SIG-M5 treated with dmso at 0.1 percent for 504 hours (cell line): Measurements from ENCODE around the gene PLEKHF1.

Experiments
- DNase-seq: peaks from one replicate; lab custom pipeline; 2025; ENCODE audit not compliant: unreplicated experiment; lab: John Stamatoyannopoulos, UW

The PLEKHF1 gene

DNA sequence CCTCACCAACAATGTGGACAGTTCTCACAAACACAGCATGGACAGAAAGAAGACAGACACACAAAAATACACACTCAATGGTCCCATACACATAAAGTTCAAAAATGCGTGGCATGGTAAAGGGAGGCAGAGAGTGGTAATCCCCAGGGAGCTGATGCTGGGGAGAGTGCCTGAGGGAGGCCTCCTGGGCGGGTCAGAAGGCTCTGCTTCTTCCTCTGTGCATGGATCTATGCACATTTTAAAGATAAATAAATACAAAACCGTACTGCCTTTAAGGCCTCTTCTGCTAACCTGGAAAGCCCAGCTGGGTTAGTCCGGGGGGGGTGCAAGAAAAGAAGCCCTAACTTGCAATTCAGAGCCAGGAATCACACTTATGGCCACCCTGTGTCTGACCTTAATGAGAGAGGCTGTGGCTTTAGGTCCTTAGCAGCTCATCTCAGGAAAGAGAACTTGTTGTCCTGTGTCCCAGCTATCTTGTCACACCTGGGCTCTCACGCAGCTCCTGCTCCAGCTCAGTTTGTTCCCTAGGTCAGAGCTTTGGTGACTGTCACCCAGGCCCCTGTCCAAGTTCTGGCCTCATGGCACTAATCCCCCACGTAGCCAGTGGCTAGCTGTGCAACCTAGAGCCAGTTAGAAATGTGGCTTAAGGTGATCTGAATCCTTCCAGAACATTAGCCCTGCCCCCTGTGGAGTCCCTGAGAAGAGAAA, 30.7 kb upstream of the PLEKHF1 start:
- DNase-seq, result no peak

DNA sequence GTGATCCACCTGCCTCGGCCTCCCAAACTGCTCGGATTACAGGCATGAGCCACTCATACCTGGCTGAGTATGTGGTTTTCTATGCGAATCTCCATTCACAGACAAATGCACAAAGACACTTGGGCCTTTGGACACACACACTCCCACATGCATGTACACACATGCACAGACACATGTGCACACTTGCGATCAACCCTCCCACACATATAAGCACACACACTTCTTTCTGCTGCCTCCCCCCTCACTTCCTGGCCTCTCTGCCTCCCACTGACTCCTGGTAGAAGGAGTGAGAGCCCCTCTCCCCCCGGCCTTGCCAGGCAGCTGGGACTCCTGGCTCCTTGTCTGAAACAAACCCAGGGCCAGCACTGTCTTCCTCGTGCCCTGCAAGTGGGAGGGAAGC, 29.3 kb upstream of the PLEKHF1 start:
- no peak for DNase-seq

DNA sequence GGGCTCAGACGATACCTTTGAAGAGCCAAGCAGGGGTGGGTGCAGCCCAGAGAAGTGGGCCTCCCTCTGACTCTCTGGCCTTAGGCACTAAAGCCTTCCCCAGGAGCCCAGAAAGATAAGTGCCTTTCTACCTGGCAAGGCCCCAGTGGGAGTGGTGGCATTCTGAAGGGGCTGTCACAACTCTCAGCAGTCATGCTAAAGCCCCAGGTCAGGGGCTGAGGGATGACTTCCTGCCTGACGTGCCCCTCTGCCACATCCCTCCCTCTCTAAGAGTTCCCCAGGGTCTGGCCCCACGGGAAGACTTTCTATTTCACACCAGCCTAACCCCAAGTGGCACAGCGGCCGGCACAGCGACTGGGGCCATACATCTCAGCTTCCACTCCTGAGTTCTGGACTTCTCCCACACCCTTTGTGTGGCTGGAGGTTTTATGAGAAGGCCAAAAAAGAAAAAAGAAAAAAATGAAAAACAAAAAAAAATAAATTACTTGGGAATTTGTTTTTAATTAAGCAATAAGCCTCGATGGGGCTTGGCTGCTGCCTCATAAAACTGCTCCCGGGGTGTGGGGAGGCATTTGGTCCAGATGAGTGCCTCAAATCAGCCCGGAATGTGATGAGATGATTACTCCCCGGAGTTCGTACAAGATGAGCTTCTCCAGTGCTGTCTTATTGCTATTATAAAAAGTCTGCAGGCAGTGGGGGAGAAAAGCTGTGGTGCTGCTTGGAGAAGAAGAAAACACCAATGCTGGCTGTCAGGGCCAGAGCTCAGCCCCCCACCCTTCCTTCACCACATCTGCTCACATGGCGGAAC, 28.5 kb upstream of the PLEKHF1 start:
- DNase-seq, result no peak

DNA sequence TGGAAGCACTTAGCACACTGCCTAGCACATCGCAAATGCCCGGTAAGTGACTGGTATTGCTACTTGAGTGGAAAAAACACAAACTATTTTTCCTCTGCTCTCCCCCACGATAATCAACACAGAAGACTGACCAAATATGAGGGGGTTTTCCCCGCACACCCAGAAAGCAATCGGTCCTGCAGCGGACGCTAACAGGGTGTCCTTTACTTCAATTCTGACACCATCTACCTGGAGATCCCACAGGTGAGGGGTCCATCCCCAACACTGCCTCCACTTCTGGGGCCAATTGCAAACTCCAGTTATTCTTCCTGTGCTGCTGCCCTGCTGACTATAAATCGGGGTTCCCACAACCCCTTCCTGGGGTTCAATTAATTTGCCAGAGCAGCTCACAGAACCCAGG, 26.2 kb upstream of the PLEKHF1 start:
- DNase-seq, result no peak

DNA sequence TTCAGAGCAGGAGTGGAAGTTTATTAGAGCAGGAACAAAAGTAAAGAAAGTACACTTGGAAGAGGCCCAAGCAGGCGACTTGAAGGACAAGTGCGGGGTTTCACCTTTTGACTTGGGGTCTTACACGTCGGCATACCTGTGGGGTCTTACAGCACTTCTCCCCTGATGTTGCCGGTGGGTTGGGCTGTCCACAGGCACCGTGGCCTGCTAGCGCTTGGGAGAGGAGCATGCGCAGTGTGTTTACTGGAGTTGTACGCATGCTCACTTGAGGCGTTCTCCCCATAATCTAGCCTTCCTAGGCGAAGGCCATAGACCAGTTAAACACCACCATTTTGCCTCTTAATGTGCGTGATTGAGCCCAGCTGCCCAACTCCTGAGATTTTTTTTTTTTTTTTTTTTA, 25.0 kb upstream of the PLEKHF1 start:
- DNase-seq, result no peak

DNA sequence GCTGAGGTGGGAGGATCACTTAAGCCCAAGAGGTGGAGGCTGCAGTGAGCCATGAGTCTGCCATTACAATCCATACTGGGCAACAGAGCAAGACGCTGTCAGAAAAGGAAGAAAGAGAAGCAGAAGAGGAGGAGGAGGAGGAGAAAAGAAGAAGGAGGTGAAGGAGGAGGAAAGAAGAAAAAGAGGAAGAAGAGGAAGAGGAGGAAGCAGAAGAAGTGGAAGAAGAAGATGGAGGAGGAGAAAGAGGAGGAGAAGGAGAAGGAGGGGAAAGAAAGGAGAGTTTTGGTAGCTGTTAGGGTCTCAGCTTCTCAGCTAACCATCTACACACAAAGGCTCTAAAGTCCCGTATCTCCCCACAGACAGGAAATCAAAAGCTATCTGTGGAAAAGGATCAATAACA, 23.7 kb upstream of the PLEKHF1 start:
- DNase-seq, result no peak

DNA sequence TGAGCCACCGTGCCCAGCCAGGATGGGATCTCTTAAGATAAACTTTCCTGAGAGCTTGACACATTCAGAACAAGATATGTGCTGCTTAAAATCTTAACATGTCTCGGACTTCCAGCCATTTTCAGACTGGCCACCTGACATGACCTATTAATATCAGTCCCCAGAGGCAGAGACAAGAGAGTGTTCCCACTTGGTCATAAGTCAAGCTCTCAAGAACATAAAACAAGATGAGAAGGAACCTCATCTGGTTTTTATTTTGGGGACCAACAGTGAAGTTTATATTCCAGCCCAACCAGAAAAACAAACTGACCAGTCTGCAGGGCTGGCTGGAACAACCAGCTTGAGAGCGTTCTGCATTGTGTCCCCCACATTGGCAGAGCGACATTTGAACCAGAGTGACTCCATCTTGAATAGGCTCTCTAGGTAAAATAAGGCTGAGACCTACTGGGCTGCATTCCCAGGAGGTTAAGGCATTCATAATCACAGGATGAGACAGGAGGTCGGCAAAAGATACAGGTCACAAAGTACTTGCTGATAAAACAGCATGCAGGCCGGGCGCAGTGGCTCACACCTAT, 21.8 kb upstream of the PLEKHF1 start:
- DNase-seq, result no peak

DNA sequence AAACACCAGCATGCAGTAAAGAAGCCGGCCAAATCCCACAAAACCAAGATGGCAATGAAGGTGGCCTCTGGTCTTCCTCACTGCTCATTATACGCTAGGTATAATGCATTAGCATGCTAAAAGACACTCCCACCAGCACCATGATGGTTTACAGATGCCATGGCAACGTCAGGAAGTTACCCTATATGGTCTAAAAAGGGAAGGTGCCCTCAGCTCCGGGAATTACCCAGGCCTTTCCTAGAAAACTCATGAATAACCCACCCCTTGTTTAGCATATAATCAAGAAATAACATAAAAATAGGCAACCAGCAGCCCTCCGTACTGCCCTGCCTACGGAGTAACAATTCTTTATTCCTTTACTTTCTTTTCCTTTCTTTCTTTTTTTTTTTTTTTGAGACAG, 21.1 kb upstream of the PLEKHF1 start:
- DNase-seq, result no peak

DNA sequence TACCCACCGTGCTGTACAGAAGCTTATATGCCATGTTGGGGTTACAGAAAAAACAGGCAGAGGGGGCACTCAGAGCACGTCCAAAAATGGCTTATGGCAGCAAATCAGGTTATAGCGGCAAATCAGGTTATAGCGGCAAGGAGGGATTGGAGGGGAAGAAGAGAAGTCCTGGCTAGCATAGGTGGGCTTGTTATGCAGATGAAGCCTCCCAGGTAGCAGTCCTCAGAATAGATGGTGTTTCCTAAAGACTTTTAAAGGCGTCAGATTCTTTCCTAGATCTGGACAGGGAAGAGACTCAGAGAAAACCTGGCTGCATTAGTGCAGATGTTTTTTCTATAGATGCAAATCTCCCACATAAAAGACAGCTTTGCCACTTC, 19.8 kb upstream of the PLEKHF1 start:
- no peak for DNase-seq

DNA sequence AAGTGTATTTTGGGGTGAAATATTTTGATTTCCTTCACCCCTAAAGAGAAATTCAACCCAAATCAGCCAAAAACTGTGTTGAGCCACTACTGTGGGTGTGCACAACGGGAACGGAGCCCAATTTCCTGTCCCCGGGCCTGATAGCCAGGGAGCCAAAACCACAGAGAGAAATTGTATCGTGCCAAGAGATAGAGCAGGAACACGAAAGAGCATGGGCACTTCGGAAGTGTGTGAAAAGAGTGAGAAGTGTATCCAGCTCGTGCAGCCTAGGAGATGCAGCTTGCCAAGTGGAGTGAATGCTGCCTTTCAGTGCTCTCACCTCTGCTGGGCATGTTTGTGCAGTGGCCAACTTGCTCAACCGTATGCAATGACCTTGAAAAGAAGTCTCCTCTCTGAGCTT, 19.4 kb upstream of the PLEKHF1 start:
- no peak for DNase-seq

DNA sequence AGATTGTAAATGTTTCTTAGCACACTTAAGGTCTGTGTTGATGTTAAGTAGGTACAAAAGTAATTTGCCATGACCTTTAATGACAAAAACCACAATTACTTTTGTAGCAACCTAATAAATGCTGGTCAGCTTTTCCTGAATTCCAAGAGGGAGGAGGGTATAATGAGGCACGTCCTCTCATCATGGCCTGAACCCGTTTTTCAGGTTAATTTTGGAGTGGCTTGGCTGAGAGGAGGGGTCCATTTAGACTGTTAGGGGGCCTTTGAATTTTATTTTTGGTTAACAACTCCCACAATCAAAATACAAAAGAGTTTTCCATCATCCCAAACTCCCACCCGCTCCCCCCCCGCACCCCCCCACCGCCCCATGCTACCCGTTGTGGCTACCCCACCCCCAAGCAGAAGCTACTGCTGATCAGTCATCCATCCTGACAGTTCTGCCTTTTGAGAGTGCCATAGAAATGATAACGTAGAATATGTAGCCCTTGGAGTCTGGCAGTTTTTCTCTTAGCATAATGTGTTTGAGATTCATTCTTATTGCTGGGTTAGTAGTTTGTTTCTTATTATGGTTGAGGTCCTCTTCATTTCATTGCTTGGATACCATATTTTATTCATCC, 14.4 kb upstream of the PLEKHF1 start:
- no peak for DNase-seq

DNA sequence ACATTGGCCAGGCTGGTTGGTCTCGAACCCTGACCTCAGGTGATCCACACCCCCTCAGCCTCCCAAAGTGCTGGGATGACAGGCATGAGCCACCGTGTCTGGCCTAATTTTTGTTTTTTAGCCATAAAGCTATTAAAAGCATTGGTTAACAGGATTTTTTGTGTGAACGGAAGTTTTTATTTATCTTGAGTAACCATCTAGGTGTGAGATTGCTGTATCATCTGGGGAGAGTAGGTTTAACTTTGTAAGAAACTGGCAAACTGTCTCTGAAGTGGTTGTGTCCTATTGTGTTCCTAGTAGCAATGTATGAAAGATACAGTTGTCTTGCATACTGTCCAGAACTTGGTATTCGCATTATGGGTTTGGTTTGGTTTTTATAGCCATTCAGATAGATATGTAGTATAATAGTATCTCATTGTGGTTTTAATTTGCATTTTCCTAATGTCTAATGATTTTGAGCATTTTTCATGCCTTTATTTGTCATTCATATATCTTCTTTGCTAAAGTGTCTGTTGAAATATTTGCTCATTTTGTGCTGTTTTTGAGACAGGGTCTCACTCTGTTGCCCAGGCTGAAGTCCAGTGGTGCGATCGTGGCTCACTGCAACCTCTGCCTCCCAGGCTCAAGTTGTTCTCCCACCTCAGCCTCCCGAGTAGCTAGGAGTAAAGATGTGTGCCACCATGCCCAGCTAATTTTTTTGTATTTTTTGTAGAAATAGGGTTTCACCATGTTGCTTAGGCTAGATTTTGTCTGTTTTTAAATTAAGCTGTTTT, 13.5 kb upstream of the PLEKHF1 start:
- no peak for DNase-seq

DNA sequence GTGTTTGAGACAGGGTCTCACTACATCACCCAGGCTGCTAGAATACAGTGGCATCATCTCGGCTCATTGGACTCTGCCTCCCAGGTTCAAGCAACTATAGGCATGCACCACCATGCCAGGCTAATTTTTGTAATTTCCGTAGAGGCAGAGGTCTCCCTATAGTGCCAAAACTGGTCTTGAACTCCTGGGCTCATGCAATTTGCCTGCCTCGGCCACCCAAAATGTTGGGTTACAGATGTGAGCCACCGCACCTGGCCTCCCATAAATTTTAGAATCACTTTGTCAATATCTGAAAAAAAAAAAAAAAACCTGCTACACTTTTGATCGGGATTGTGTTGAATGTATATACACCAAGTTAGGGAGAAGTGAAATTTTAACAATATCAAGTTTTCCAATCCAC, 11.9 kb upstream of the PLEKHF1 start:
- DNase-seq, result no peak

DNA sequence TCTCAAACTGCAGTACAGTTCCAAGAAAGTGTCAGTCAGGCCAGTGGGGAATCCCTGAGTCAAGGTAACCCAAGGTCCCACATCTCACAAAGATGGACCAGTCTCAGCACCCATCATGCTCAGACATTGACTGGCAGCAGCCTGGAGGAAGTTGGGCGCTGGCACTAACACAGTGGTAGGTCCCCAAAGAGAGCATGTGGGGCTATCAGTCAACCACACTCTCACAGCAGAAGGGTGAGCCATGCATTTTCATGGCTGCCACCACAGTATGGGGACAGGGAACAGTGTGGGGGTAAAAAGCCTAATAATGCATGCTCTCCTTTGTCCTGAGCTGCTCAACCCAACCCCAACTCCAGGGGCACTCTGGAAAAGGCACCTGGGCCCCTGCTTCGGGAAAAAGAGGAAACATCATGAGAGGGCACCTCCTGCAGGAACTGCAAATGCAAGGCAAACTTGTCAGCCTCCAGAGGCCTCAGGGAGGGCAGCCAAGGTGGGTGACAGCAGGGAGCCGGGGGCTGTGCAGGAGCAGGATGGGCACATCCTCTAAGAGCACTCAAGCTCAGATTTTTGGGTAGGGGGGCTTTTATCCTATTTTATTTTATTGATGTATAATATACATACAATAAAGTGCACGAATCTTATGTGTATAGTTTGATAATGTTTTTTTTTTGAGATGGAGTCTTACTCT, 9.5 kb upstream of the PLEKHF1 start:
- no peak for DNase-seq

DNA sequence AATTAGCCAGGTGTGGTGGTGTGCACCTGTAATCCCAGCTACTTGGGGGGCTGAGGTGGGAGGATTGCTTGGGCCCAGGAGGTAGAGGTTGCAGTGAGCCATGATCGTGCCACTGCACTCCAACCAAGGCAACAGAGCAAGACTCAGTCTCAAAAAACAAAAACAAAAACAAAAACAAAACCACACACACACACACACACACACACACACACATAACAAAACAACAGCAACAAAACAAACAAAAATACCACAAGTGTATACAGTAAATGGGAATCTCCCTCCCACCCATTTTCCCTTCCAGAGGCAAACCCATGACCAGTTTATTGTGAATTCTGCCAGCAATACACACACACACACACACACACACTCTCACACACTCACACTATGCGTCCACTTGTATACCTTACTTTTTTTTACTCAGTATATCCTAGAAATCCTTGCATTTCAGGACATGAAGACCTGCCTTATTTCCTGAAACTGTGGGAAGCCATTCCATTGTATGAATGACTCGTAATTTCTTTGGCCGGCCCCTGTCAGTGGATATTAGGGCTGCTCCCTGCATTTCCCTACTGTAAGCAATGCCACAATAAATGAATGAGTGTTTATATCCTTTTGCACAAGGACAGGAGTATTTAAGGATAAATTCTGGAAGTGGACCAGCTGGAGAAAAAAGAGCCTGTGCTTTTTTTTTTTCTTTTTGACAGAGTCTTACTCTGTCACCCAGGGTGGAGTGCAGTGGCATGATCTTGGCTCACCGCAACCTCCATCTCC, 6.9 kb upstream of the PLEKHF1 start:
- no peak for DNase-seq

DNA sequence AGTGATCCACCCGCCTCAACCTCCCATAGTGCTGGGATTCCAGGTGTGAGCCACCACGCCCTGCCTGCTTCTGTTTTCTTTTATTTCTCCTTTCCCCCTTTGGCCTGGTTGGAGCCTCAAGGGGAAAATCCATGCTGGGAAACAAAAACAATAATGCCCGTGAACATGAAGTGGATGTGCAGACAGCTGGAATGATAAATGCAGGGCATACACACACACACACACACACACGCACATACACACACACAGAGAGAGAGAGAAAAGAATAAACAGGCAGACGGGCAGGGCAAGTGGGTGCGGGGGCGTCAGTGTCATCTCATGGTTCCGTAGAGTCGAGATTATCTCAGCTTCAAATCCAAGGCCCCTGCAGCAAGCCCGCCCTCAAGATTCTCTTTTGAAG, 4.4 kb upstream of the PLEKHF1 start:
- no peak for DNase-seq

DNA sequence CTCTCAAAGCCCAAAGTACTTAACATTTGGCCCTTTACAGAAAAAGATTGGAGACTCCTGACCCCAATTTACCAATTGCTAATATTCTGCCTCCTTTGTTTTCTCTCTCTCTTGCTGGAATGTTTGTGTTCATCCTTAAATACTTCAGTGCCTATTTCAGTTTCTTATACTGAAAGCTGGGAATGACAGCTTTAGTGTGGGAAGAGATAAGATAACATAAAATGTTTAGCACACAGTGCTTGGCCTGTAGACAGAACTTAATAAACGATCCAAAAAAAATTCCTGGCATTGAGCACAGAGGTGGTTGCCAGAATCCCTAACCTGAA, 3.0 kb upstream of the PLEKHF1 start:
- DNase-seq, result no peak

DNA sequence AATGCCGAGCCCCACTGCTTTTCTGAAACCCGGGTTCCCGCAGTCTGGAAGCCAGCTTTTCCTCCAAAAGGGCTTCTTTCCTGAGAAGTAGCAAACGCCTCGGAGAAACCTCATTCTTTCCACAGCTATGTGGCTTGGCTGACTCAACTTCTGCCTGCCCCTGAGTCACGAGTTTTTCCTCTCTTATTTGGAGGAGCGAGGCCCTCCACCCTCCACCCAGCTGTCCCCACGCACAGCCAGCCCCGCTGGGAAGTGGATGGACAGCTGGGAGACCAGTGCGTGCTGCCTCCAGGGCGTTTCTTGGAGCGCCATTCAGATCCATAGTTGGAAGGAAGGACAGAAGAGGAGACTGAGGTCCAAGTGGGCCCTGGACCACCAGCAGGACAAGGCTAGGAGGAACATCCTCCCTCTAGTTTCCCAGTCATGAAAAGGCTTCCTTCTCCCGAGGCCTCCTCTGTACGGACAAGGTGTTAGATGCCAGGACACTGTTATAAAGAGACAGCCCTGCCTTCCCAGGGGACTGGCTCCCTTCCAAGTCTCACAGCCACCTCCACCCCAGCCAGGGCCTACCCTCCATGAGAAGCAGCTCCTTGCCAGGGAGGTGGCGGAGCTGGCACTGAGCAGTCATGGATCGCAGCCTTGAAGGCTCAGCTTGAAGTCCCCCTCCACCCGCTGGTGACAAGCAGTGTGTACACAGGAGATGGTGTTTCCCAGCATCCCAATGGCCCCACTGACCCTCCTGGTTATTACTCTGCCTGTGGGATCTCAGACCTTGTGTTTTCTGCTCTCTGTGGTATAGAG, 2.5 kb upstream of the PLEKHF1 start:
- no peak for DNase-seq
